ENCODE results near the gene CA12.

DNA sequence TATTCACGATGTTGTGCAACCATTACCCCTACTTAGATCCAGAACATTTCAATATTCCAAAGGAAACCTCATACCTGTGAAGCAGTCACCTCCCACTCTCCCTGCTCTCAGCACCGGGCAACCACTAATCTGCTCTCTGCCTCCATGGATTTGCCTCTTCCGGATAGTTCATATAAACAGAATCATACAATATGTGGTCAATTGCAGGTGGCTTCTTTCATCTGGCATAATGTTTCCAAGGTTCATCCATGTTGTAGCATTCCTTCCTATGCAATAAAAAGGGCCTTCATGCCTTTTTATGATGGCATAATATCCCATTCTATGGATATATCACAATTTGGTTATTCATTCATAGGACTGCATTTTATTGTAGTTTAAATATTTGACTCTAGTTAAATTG, 23.9 kb downstream of the CA12 start:
- TF ChIP-seq POLR2AphosphoS5 (IDR thresholded peaks at IDR 0.05; ENCODE audit: borderline replicate concordance, low read depth, low read length) (no peak), EZH2 (IDR thresholded peaks at IDR 0.05) (no peak)
